Neural cell (in vitro differentiated cells): ENCODE results near the gene SCN1A. TPM values are rescaled to one million over a fixed set of nuclear protein-coding genes. Genes with fewer than 3 reads are reported as not detected.

Source experiments
- H2AFZ ChIP-seq: fragments of 200-600, 300-800 bp; sonication (generic), shearing (Covaris generic); 2 replicates; pipeline ENCODE4 v1.6.0; 2014; ENCODE audit warnings: low read depth, mild to moderate bottlenecking, antibody characterized with exemption, low read length, moderate library complexity
- H3F3A ChIP-seq: fragments of 200-600 bp; shearing (Covaris generic); 2 replicates; pipeline ENCODE4 v1.6.1; 2016; ENCODE audit warnings: mild to moderate bottlenecking, moderate library complexity, mixed read lengths, antibody characterized with exemption, low read length; ENCODE audit not compliant: insufficient read depth, poor library complexity, severe bottlenecking
- H3K27ac ChIP-seq: fragments of 200-600, 300-800 bp; sonication (generic), shearing (Covaris generic); 2 replicates; pipeline ENCODE4 v1.5.1; 2014; ENCODE audit warnings: mild to moderate bottlenecking, low read length, moderate library complexity
- H3K27me3 ChIP-seq: fragments of 300-800, 200-600 bp; sonication (generic), shearing (Covaris generic); 2 replicates; pipeline ENCODE4 v1.6.0; 2014; ENCODE audit warnings: mild to moderate bottlenecking, low read depth, low read length, moderate library complexity; ENCODE audit not compliant: insufficient read depth
- H3K36me3 ChIP-seq: fragments of 300-800, 200-600 bp; sonication (generic), shearing (Covaris generic); 2 replicates; pipeline ENCODE4 v1.5.1; 2014; ENCODE audit warnings: mild to moderate bottlenecking, antibody characterized with exemption, low read length, moderate library complexity; ENCODE audit not compliant: insufficient read depth
- H3K4me2 ChIP-seq: fragments of 300-800, 200-600 bp; sonication (generic), shearing (Covaris generic); 2 replicates; pipeline ENCODE4 v1.6.0; 2014; ENCODE audit warnings: mild to moderate bottlenecking, low read length
- H3K4me3 ChIP-seq: fragments of 300-800, 200-600 bp; sonication (generic), shearing (Covaris generic); 2 replicates; pipeline ENCODE4 v1.5.1; 2014; ENCODE audit warnings: mild to moderate bottlenecking, low read length, moderate library complexity
- H3K79me2 ChIP-seq: fragments of 200-600 bp; shearing (Covaris generic); replicated peaks from 2 replicates; pipeline ENCODE4 v1.6.0; 2014; ENCODE audit warnings: mild to moderate bottlenecking, low read length, moderate library complexity; ENCODE audit not compliant: insufficient read depth
- H3K9ac ChIP-seq: fragments of 300-800, 200-600 bp; sonication (generic), shearing (Covaris generic); 2 replicates; pipeline ENCODE4 v1.6.1; 2016; ENCODE audit warnings: mild to moderate bottlenecking, low read length, mixed read lengths
- H3K9me2 ChIP-seq: fragments of 200-600 bp; shearing (Covaris generic); 2 replicates; pipeline ENCODE4 v1.6.1; 2016; ENCODE audit warnings: mild to moderate bottlenecking, low read length, mixed read lengths; ENCODE audit not compliant: insufficient read depth
- H3K9me3 ChIP-seq: fragments of 200-600, 300-800 bp; sonication (generic), shearing (Covaris generic); 2 replicates; pipeline ENCODE4 v1.6.1; 2016; ENCODE audit warnings: mild to moderate bottlenecking, mixed run types, low read length, moderate library complexity, mixed read lengths
- H4K20me1 ChIP-seq: fragments of 200-600 bp; shearing (Covaris generic); 2 replicates; pipeline ENCODE4 v1.6.1; 2016; ENCODE audit warnings: mild to moderate bottlenecking, mixed run types; ENCODE audit not compliant: insufficient read depth
- CTCF ChIP-seq: fragments of 450-650 bp; IDR thresholded peaks from 2 replicates; pipeline ENCODE4 v1.5.1; 2014; ENCODE audit warnings: antibody characterized with exemption, mild to moderate bottlenecking, moderate library complexity; ENCODE audit not compliant: poor library complexity, severe bottlenecking
- EP300 ChIP-seq: fragments of 450-650 bp; conservative IDR thresholded peaks from 2 replicates; pipeline ENCODE4 v1.6.1; 2014; ENCODE audit warnings: antibody characterized with exemption, mild to moderate bottlenecking, moderate library complexity; ENCODE audit not compliant: poor library complexity, severe bottlenecking
- EZH2 ChIP-seq: fragments of 200-600, 300-800 bp; shearing (Covaris generic), sonication (generic); IDR thresholded peaks from 2 replicates; pipeline ENCODE4 v1.6.1; 2014; ENCODE audit warnings: antibody characterized with exemption, low read length, borderline replicate concordance, mild to moderate bottlenecking; ENCODE audit not compliant: insufficient read depth, poor library complexity, severe bottlenecking
- MXI1 ChIP-seq: fragments of 450-650 bp; conservative IDR thresholded peaks from 2 replicates; pipeline ENCODE4 v1.6.1; 2014; ENCODE audit warnings: antibody characterized with exemption, mild to moderate bottlenecking; ENCODE audit not compliant: poor library complexity, severe bottlenecking
- POLR2AphosphoS5 ChIP-seq: IDR thresholded peaks from 2 replicates; pipeline ENCODE4 v1.6.1; 2012
- RAD21 ChIP-seq: fragments of 450-650 bp; conservative IDR thresholded peaks from 2 replicates; pipeline ENCODE4 v1.6.1; 2014; ENCODE audit warnings: antibody characterized with exemption, mild to moderate bottlenecking, moderate library complexity
- SMC3 ChIP-seq: fragments of 450-650 bp; conservative IDR thresholded peaks from 2 replicates; pipeline ENCODE4 v1.6.1; 2014; ENCODE audit warnings: antibody characterized with exemption, mild to moderate bottlenecking, moderate library complexity; ENCODE audit not compliant: poor library complexity
- TAF1 ChIP-seq: IDR thresholded peaks from 2 replicates; pipeline ENCODE4 v1.6.1; 2012; ENCODE audit warnings: low read depth
- polyA plus RNA-seq: library from polyadenylated mRNA; depleted of rRNA; stranded (reverse); fragments of >200 nt; gene quantifications from 2 replicates; pipeline ENCODE4 v1.2.3, GENCODE V29; 2014
- TF ChIP-seq, protein P1 (sequence below): IDR thresholded peaks from 2 replicates; pipeline ENCODE4 v1.6.1; 2012; ENCODE audit warnings: borderline replicate concordance

Gene SCN1A
- polyA plus RNA-seq, 1 donor from 2014 or later, result 1.0 TPM

DNA sequence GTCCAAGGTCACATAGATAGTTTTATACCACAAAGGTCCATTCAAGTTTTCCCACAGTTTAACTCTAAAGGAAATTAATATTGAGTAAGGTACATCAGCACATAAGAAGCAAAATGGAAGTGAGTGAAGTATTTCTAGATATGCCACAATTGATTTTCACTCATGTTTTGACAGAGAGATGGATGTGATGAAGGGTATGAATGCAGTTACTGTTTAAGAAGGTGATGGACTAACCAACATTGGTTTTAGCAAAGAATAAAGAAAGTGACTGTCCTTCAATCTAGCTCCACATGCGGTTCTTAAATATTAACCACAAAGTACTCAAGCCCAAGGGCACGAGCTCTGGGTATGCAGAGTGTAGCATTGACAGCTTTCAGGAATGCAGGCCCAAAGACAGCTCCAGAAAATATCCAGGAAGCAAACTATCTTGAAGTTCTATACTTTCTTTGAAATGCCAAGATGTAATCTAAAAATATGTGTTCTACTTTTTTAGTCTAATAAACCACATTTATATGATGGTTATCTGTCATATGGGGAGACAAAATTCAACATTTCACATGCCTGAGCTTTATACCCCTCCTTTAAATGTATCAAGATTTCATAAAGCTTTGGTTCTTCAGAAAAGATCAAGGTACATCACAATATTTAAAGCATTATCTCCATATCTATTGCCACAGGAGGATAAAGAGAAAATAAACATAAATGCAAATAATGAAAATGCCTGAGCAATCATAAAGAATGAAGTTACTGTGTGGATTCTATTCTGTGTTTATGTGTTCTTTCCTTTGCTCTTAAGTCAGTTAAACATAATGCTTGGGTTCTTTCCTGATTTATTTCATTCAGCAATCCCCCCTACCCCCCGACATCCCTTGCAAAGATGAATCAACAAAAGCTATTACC, 6.7 kb upstream of the SCN1A start:
- no peaks in the 10 kb centered on the region for H4K20me1 ChIP-seq
- H3K79me2 ChIP-seq, result no peaks in the 10 kb centered on the region
- H3K9me3 ChIP-seq, result no peaks in the 10 kb centered on the region
- no peak overlapping the region for H3K4me3 ChIP-seq
- H3F3A ChIP-seq, result no peaks in the 10 kb centered on the region
- H3K27ac ChIP-seq, result no peak overlapping the region
- H3K27me3 ChIP-seq, result no peaks in the 10 kb centered on the region
- TF ChIP-seq, protein P1, sequence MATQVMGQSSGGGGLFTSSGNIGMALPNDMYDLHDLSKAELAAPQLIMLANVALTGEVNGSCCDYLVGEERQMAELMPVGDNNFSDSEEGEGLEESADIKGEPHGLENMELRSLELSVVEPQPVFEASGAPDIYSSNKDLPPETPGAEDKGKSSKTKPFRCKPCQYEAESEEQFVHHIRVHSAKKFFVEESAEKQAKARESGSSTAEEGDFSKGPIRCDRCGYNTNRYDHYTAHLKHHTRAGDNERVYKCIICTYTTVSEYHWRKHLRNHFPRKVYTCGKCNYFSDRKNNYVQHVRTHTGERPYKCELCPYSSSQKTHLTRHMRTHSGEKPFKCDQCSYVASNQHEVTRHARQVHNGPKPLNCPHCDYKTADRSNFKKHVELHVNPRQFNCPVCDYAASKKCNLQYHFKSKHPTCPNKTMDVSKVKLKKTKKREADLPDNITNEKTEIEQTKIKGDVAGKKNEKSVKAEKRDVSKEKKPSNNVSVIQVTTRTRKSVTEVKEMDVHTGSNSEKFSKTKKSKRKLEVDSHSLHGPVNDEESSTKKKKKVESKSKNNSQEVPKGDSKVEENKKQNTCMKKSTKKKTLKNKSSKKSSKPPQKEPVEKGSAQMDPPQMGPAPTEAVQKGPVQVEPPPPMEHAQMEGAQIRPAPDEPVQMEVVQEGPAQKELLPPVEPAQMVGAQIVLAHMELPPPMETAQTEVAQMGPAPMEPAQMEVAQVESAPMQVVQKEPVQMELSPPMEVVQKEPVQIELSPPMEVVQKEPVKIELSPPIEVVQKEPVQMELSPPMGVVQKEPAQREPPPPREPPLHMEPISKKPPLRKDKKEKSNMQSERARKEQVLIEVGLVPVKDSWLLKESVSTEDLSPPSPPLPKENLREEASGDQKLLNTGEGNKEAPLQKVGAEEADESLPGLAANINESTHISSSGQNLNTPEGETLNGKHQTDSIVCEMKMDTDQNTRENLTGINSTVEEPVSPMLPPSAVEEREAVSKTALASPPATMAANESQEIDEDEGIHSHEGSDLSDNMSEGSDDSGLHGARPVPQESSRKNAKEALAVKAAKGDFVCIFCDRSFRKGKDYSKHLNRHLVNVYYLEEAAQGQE, result no peak
- TF ChIP-seq SMC3 (no peak), MXI1 (no peak), EZH2 (no peak), CTCF (no peak), TAF1 (no peak), EP300 (no peak), POLR2AphosphoS5 (no peak), RAD21 (no peak)
- no peaks in the 10 kb centered on the region for H3K9me2 ChIP-seq
- no peak overlapping the region for H2AFZ ChIP-seq
- no peaks in the 10 kb centered on the region for H3K36me3 ChIP-seq
- no peak overlapping the region for H3K4me2 ChIP-seq
- no peak overlapping the region for H3K9ac ChIP-seq

DNA sequence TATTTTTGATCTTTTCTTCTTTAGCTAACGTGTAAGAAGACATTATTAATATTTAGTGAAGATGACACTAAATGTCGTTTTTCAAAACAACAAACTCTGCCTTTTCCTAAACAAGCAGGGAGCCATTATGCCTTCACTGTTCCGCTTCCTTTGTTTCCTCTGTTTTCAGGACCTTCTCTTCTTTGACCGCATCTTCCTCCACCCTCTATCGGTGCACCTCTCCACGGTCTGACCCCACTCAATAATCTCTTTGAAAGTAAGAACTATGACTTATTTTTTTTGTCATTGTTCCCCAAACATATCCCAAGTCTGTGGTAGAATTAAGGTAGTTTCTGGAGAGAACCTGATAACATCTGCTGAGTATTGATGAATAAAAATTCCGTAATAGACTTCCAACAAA, 5.8 kb upstream of the SCN1A start:
- H3K4me3 ChIP-seq, result no peak overlapping the region
- no peak overlapping the region for H2AFZ ChIP-seq
- no peak overlapping the region for H3K4me2 ChIP-seq
- H3K36me3 ChIP-seq, result no peaks in the 10 kb centered on the region
- H3K9ac ChIP-seq, result no peak overlapping the region
- no peaks in the 10 kb centered on the region for H3F3A ChIP-seq
- no peaks in the 10 kb centered on the region for H4K20me1 ChIP-seq
- no peaks in the 10 kb centered on the region for H3K9me3 ChIP-seq
- no peak for TF ChIP-seq TAF1
- no peak for TF ChIP-seq POLR2AphosphoS5
- no peak for TF ChIP-seq MXI1
- no peaks in the 10 kb centered on the region for H3K27me3 ChIP-seq
- H3K9me2 ChIP-seq, result no peaks in the 10 kb centered on the region
- H3K27ac ChIP-seq, result no peak overlapping the region
- H3K79me2 ChIP-seq, result no peaks in the 10 kb centered on the region
